NB4 (cell line): ENCODE results near the gene CDK4.

ENCODE experiments used
- CTCF ChIP-seq: IDR thresholded peaks from one replicate; pipeline ENCODE4 v1.5.1; 2012; ENCODE audit warnings: low read depth, low read length
- POLR2A ChIP-seq: IDR thresholded peaks from 2 replicates; pipeline ENCODE4 v1.6.1; 2011; ENCODE audit warnings: mild to moderate bottlenecking; ENCODE audit not compliant: insufficient read length; ENCODE audit errors: extremely low read depth
- TF ChIP-seq, protein P1 (sequence below): IDR thresholded peaks from 2 replicates; pipeline ENCODE4 v1.6.1; 2011; ENCODE audit warnings: low read depth, low read length

- TF ChIP-seq CTCF = no peak
- TF ChIP-seq POLR2A = no peak
- TF ChIP-seq, protein P1, sequence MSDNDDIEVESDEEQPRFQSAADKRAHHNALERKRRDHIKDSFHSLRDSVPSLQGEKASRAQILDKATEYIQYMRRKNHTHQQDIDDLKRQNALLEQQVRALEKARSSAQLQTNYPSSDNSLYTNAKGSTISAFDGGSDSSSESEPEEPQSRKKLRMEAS = no peak
Observed at GRCh38 chr12:57717131-57717530, 35.0 kb downstream of the CDK4 start.
